ENCODE measurements around the gene AICDA.

AICDA gene

DNA sequence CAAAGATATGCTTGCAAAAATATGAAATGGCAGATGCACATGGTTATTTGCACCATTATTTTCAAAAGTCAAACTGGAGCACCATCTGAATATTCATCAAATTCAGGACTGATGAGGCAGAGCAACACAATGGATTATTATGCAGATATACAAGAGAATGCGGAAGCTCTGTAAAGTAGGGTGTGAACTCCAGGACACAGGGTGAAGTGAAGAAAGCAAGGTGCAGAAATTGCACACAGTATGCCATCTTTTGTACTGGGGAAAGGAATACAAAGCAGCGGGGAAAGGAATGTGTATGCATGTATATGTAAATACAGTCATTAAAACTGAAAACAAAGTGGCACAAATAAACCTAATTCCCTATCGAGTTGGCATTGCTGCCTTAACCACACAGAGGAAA is 49.3 kb downstream of the AICDA start (continued):
- TF ChIP-seq, protein P1, sequence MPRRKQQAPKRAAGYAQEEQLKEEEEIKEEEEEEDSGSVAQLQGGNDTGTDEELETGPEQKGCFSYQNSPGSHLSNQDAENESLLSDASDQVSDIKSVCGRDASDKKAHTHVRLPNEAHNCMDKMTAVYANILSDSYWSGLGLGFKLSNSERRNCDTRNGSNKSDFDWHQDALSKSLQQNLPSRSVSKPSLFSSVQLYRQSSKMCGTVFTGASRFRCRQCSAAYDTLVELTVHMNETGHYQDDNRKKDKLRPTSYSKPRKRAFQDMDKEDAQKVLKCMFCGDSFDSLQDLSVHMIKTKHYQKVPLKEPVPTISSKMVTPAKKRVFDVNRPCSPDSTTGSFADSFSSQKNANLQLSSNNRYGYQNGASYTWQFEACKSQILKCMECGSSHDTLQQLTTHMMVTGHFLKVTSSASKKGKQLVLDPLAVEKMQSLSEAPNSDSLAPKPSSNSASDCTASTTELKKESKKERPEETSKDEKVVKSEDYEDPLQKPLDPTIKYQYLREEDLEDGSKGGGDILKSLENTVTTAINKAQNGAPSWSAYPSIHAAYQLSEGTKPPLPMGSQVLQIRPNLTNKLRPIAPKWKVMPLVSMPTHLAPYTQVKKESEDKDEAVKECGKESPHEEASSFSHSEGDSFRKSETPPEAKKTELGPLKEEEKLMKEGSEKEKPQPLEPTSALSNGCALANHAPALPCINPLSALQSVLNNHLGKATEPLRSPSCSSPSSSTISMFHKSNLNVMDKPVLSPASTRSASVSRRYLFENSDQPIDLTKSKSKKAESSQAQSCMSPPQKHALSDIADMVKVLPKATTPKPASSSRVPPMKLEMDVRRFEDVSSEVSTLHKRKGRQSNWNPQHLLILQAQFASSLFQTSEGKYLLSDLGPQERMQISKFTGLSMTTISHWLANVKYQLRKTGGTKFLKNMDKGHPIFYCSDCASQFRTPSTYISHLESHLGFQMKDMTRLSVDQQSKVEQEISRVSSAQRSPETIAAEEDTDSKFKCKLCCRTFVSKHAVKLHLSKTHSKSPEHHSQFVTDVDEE (CRISPR knock-in tag; IDR thresholded peaks at IDR 0.05) = no peak
- TF ChIP-seq ZNF8 (CRISPR knock-in tag; IDR thresholded peaks at IDR 0.05) = no peak
- TF ChIP-seq TCF4 (CRISPR knock-in tag; IDR thresholded peaks at IDR 0.05; ENCODE audit: borderline replicate concordance) = no peak
- TF ChIP-seq, protein P2, sequence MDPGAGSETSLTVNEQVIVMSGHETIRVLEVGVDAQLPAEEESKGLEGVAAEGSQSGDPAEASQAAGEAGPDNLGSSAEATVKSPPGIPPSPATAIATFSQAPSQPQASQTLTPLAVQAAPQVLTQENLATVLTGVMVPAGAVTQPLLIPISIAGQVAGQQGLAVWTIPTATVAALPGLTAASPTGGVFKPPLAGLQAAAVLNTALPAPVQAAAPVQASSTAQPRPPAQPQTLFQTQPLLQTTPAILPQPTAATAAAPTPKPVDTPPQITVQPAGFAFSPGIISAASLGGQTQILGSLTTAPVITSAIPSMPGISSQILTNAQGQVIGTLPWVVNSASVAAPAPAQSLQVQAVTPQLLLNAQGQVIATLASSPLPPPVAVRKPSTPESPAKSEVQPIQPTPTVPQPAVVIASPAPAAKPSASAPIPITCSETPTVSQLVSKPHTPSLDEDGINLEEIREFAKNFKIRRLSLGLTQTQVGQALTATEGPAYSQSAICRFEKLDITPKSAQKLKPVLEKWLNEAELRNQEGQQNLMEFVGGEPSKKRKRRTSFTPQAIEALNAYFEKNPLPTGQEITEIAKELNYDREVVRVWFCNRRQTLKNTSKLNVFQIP (CRISPR knock-in tag; IDR thresholded peaks at IDR 0.05; ENCODE audit: borderline replicate concordance, low read depth) = no peak

DNA sequence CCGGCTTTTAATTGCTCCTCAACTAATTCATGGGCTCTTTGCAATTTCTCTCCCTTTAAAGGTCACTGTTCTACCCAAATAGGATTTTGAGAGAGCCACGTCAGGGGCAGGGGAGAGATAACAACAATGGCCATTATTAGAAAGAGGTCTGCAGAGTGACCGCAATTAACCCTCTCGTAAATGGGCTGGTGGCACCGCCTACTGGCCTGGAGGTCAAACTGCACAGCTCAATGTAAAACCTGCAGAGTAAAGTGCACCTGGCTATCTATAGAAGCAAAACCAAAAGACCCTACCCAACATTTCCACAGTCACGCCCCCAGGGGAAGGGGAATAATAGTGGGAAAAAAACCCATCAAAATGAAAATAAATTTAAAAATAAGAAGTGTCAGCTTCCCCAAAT is 50.3 kb downstream of the AICDA start:
- no peak for ATAC-seq
- TF ChIP-seq ZNF8 (CRISPR knock-in tag; IDR thresholded peaks at IDR 0.05) (no peak), GLIS3 (CRISPR knock-in tag; IDR thresholded peaks at IDR 0.05) (no peak), TOX (CRISPR knock-in tag; IDR thresholded peaks at IDR 0.05; ENCODE audit: borderline replicate concordance) (no peak), ZFP3 (CRISPR knock-in tag; IDR thresholded peaks at IDR 0.05) (no peak), ARNTL (CRISPR knock-in tag; IDR thresholded peaks at IDR 0.05; ENCODE audit: borderline replicate concordance, low read depth) (no peak), CSDC2 (CRISPR knock-in tag; IDR thresholded peaks at IDR 0.05) (no peak), TCF4 (CRISPR knock-in tag; IDR thresholded peaks at IDR 0.05; ENCODE audit: borderline replicate concordance) (no peak), OSR1 (CRISPR knock-in tag; IDR thresholded peaks at IDR 0.05) (no peak), RARB (CRISPR knock-in tag; IDR thresholded peaks at IDR 0.05) (no peak), BACH2 (CRISPR knock-in tag; IDR thresholded peaks at IDR 0.05; ENCODE audit: borderline replicate concordance) (no peak)
- TF ChIP-seq, protein P3, sequence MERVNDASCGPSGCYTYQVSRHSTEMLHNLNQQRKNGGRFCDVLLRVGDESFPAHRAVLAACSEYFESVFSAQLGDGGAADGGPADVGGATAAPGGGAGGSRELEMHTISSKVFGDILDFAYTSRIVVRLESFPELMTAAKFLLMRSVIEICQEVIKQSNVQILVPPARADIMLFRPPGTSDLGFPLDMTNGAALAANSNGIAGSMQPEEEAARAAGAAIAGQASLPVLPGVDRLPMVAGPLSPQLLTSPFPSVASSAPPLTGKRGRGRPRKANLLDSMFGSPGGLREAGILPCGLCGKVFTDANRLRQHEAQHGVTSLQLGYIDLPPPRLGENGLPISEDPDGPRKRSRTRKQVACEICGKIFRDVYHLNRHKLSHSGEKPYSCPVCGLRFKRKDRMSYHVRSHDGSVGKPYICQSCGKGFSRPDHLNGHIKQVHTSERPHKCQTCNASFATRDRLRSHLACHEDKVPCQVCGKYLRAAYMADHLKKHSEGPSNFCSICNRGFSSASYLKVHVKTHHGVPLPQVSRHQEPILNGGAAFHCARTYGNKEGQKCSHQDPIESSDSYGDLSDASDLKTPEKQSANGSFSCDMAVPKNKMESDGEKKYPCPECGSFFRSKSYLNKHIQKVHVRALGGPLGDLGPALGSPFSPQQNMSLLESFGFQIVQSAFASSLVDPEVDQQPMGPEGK (CRISPR knock-in tag; IDR thresholded peaks at IDR 0.05; ENCODE audit: borderline replicate concordance) = no peak

DNA sequence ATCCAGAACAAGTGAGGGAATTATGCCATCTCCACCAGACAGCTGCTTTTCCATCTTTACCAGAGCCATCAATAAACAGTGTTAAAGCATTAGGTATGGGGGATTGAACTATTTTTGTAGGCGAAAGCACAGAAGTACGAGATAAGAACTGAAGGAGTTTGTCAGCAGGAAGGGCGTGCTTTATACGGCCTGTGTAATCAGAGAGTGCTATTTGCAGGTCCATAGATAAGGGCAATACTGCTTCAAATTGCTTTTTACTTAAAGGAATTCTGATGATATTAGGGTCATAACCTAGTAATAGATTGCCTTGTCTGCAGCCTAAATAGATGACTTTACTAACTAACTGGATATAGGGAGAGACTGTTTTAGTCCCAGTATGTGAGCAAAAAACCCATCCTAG is 51.6 kb downstream of the AICDA start:
- TF ChIP-seq ARNTL (CRISPR knock-in tag; IDR thresholded peaks at IDR 0.05; ENCODE audit: borderline replicate concordance, low read depth) (no peak), ZFP3 (CRISPR knock-in tag; IDR thresholded peaks at IDR 0.05) (no peak), OSR1 (CRISPR knock-in tag; IDR thresholded peaks at IDR 0.05) (no peak), RARB (CRISPR knock-in tag; IDR thresholded peaks at IDR 0.05) (no peak), TCF4 (CRISPR knock-in tag; IDR thresholded peaks at IDR 0.05; ENCODE audit: borderline replicate concordance) (no peak)
- TF ChIP-seq, protein P1 (CRISPR knock-in tag; IDR thresholded peaks at IDR 0.05) = no peak
- TF ChIP-seq, protein P4, sequence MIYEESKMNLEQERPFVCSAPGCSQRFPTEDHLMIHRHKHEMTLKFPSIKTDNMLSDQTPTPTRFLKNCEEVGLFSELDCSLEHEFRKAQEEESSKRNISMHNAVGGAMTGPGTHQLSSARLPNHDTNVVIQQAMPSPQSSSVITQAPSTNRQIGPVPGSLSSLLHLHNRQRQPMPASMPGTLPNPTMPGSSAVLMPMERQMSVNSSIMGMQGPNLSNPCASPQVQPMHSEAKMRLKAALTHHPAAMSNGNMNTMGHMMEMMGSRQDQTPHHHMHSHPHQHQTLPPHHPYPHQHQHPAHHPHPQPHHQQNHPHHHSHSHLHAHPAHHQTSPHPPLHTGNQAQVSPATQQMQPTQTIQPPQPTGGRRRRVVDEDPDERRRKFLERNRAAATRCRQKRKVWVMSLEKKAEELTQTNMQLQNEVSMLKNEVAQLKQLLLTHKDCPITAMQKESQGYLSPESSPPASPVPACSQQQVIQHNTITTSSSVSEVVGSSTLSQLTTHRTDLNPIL (CRISPR knock-in tag; IDR thresholded peaks at IDR 0.05; ENCODE audit: low read depth) = no peak

DNA sequence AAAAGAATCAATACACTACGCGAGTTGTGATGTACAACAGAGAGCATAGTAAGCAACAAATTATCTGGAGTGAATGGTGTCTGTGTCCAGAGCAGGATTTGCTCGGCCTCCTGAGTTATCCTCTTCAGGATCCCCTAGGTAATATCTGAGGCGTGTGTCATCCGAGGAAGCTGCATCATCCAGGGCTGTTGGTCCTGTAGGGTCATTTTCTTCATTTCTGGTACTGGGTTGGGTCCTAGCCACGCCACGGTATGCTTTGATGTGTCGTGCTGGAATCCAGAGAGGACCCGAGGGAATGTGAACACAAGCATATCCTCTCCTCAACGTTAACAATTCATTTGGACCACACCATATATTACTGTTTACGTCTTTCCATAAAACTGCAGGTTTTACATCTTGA is 53.0 kb downstream of the AICDA start:
- TF ChIP-seq TOX (CRISPR knock-in tag; IDR thresholded peaks at IDR 0.05; ENCODE audit: borderline replicate concordance) (no peak), GLIS3 (CRISPR knock-in tag; IDR thresholded peaks at IDR 0.05) (no peak), ISL1 (CRISPR knock-in tag; IDR thresholded peaks at IDR 0.05) (no peak), PPARA (CRISPR knock-in tag; IDR thresholded peaks at IDR 0.05; ENCODE audit: borderline replicate concordance) (no peak), ARNTL (CRISPR knock-in tag; IDR thresholded peaks at IDR 0.05; ENCODE audit: borderline replicate concordance, low read depth) (no peak), ZNF70 (CRISPR knock-in tag; IDR thresholded peaks at IDR 0.05) (no peak), ZFP30 (CRISPR knock-in tag; IDR thresholded peaks at IDR 0.05) (no peak)
- TF ChIP-seq, protein P2 (CRISPR knock-in tag; IDR thresholded peaks at IDR 0.05; ENCODE audit: borderline replicate concordance, low read depth) = no peak
- TF ChIP-seq, protein P3 (CRISPR knock-in tag; IDR thresholded peaks at IDR 0.05; ENCODE audit: borderline replicate concordance) = no peak
- TF ChIP-seq, protein P5, sequence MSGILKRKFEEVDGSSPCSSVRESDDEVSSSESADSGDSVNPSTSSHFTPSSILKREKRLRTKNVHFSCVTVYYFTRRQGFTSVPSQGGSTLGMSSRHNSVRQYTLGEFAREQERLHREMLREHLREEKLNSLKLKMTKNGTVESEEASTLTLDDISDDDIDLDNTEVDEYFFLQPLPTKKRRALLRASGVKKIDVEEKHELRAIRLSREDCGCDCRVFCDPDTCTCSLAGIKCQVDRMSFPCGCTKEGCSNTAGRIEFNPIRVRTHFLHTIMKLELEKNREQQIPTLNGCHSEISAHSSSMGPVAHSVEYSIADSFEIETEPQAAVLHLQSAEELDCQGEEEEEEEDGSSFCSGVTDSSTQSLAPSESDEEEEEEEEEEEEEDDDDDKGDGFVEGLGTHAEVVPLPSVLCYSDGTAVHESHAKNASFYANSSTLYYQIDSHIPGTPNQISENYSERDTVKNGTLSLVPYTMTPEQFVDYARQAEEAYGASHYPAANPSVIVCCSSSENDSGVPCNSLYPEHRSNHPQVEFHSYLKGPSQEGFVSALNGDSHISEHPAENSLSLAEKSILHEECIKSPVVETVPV (CRISPR knock-in tag; IDR thresholded peaks at IDR 0.05) = no peak
- no peak for ATAC-seq

More for the DNA sequence above, 51.6 kb downstream of the AICDA start:
- ATAC-seq = no peak
